Measurements from ENCODE around the gene CPZ.

CPZ gene

DNA sequence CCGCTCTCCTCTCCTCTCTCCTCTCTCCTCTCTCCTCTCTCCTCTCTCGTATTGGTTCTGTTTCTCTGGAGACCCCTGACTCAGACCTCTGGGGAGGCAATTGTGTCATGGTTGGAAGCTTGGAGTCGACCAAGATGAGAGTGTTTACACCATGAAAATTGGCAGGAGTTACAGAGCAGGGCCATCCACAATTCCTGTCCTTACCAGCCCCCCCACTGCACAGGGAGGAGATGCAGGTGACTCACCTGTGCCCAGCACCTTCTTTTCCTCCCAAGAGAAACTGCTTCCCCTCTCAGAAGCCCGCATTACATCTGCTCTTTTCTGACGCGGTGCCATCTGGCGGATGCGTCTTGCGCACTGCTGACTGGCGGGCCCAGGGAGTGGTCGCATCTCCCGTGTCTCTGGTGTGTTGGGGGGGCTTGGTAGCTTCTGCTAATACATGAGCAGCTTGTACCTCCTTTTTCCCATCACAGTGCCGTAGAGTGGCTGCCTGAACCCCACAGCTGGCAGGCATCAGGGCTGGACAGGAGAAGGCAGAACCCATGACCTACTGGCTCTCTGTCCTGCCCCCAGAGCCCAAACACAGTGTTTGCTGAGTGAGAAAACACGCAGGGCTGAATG, 43.7 kb upstream of the CPZ start:
- Histone ChIP-seq H3K27me3 (ENCODE audit: insufficient read depth, low read length) (no peaks in the 10 kb centered on the region), H3K4me2 (ENCODE audit: low read length) (no peak overlapping the region), H3F3A (ENCODE audit: insufficient read depth, low read length) (no peaks in the 10 kb centered on the region), H3K36me3 (ENCODE audit: insufficient read depth, low read length) (no peaks in the 10 kb centered on the region), H3K4me3 (ENCODE audit: low read depth, low read length, poor library complexity, severe bottlenecking) (no peak overlapping the region), H3K9me3 (ENCODE audit: low read length) (no peaks in the 10 kb centered on the region), H4K20me1 (ENCODE audit: insufficient read depth, low read length) (no peaks in the 10 kb centered on the region), H3K27ac (ENCODE audit: low read depth, low read length, poor library complexity, severe bottlenecking) (no peak overlapping the region), H2AFZ (ENCODE audit: low read length) (no peak overlapping the region), H3K4me1 (ENCODE audit: insufficient read depth, low read length, severe bottlenecking) (no peaks in the 10 kb centered on the region), H3K9me2 (ENCODE audit: low read depth, low read length) (no peaks in the 10 kb centered on the region), H3K9ac (ENCODE audit: low read length) (no peak overlapping the region), H3K79me2 (ENCODE audit: insufficient read depth, low read length) (no peaks in the 10 kb centered on the region)
- TF ChIP-seq EZH2 (IDR thresholded peaks at IDR 0.05; ENCODE audit: borderline replicate concordance, low read length): no peak
- TF ChIP-seq, protein P1, sequence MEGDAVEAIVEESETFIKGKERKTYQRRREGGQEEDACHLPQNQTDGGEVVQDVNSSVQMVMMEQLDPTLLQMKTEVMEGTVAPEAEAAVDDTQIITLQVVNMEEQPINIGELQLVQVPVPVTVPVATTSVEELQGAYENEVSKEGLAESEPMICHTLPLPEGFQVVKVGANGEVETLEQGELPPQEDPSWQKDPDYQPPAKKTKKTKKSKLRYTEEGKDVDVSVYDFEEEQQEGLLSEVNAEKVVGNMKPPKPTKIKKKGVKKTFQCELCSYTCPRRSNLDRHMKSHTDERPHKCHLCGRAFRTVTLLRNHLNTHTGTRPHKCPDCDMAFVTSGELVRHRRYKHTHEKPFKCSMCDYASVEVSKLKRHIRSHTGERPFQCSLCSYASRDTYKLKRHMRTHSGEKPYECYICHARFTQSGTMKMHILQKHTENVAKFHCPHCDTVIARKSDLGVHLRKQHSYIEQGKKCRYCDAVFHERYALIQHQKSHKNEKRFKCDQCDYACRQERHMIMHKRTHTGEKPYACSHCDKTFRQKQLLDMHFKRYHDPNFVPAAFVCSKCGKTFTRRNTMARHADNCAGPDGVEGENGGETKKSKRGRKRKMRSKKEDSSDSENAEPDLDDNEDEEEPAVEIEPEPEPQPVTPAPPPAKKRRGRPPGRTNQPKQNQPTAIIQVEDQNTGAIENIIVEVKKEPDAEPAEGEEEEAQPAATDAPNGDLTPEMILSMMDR (IDR thresholded peaks at IDR 0.05; ENCODE audit: low read length): no peak

- H3F3A ChIP-seq (ENCODE audit: insufficient read depth, low read length): no peaks in the 10 kb centered on the region
- H3K4me2 ChIP-seq (ENCODE audit: low read length): no peak overlapping the region
- H4K20me1 ChIP-seq (ENCODE audit: insufficient read depth, low read length): no peaks in the 10 kb centered on the region
- H3K79me2 ChIP-seq (ENCODE audit: insufficient read depth, low read length): no peaks in the 10 kb centered on the region
- H3K4me1 ChIP-seq (ENCODE audit: insufficient read depth, low read length, severe bottlenecking): no peaks in the 10 kb centered on the region
- H3K36me3 ChIP-seq (ENCODE audit: insufficient read depth, low read length): no peaks in the 10 kb centered on the region
- H3K27me3 ChIP-seq (ENCODE audit: insufficient read depth, low read length): no peaks in the 10 kb centered on the region
- H3K4me3 ChIP-seq (ENCODE audit: low read depth, low read length, poor library complexity, severe bottlenecking): no peak overlapping the region
- H3K27ac ChIP-seq (ENCODE audit: low read depth, low read length, poor library complexity, severe bottlenecking): no peak overlapping the region
- TF ChIP-seq EZH2 (IDR thresholded peaks at IDR 0.05; ENCODE audit: borderline replicate concordance, low read length): no peak
- TF ChIP-seq, protein P1 (IDR thresholded peaks at IDR 0.05; ENCODE audit: low read length): no peak
- H3K9ac ChIP-seq (ENCODE audit: low read length): no peak overlapping the region
- H3K9me2 ChIP-seq (ENCODE audit: low read depth, low read length): no peaks in the 10 kb centered on the region
- no peaks in the 10 kb centered on the region for H3K9me3 ChIP-seq (ENCODE audit: low read length)
- no peak overlapping the region for H2AFZ ChIP-seq (ENCODE audit: low read length)
These were observed 43.1 kb upstream of the CPZ start for GRCh38 chr4:8549352-8549931.

DNA sequence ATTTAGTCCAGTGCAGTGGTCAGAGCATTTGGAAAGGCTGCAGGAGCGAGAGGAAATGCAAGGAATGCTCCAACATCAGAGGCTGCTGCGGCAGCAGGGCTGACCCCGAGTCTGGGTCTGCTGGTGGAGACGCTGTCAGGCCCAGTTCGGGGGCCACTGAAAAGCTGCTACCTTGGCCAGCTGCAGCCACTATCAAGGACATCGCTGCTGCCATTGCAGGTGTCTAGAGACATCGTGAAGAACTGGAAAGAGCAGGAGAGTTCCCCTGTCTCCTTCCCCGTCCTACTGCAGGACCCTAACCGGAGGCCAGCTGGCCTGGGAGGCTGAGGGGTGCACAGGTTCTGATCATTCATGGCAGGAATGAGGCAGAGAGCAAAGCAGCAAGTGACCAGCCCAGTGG, 41.9 kb upstream of the CPZ start:
- Histone ChIP-seq H3K36me3 (ENCODE audit: insufficient read depth, low read length) (no peaks in the 10 kb centered on the region), H3K27ac (ENCODE audit: low read depth, low read length, poor library complexity, severe bottlenecking) (no peak overlapping the region)

More for the DNA sequence above, 41.9 kb upstream of the CPZ start:
- Histone ChIP-seq H4K20me1 (ENCODE audit: insufficient read depth, low read length) (no peaks in the 10 kb centered on the region), H2AFZ (ENCODE audit: low read length) (no peak overlapping the region), H3K4me3 (ENCODE audit: low read depth, low read length, poor library complexity, severe bottlenecking) (no peak overlapping the region), H3K27me3 (ENCODE audit: insufficient read depth, low read length) (no peaks in the 10 kb centered on the region), H3K79me2 (ENCODE audit: insufficient read depth, low read length) (no peaks in the 10 kb centered on the region), H3K9me2 (ENCODE audit: low read depth, low read length) (no peaks in the 10 kb centered on the region), H3F3A (ENCODE audit: insufficient read depth, low read length) (no peaks in the 10 kb centered on the region), H3K4me2 (ENCODE audit: low read length) (no peak overlapping the region), H3K4me1 (ENCODE audit: insufficient read depth, low read length, severe bottlenecking) (no peaks in the 10 kb centered on the region), H3K9me3 (ENCODE audit: low read length) (no peaks in the 10 kb centered on the region), H3K9ac (ENCODE audit: low read length) (no peak overlapping the region)
- TF ChIP-seq, protein P1 (IDR thresholded peaks at IDR 0.05; ENCODE audit: low read length): no peak
- no peak for TF ChIP-seq EZH2 (IDR thresholded peaks at IDR 0.05; ENCODE audit: borderline replicate concordance, low read length)

Data from OCI-LY1 (cell line).